Measurements from ENCODE around the gene GPATCH2L. TPM values are rescaled to one million over a fixed set of nuclear protein-coding genes. Genes with fewer than 3 reads are reported as not detected.

The GPATCH2L gene
- total RNA-seq, 4 donors from 2014 or later: 27.6 to 69.9 (median 43.0) TPM

- no peaks in the 10 kb centered on the region for H3K36me3 ChIP-seq
- TF ChIP-seq POLR2A (IDR thresholded peaks at IDR 0.05) (no peak), EP300 (IDR thresholded peaks at IDR 0.05) (no peak), CTCF (IDR thresholded peaks at IDR 0.05) (no peak), POLR2AphosphoS5 (IDR thresholded peaks at IDR 0.05) (no peak)
- no peak for DNase-seq (ENCODE audit: low spot score in 2 of 2)
- no peaks in the 10 kb centered on the region for H3K9me3 ChIP-seq
- no peak overlapping the region for H3K4me3 ChIP-seq
- no peak overlapping the region for H3K27ac ChIP-seq
- H3K27me3 ChIP-seq: peaks cover 15% of the 10 kb centered on the region
- no peaks in the 10 kb centered on the region for H3K4me1 ChIP-seq
- 39% methylated on average over 19 of the region's 22 CpGs for WGBS
These were observed 38.7 kb upstream of the GPATCH2L start for GRCh38 chr14:76112889-76113624.

GRCh38 chr14:76113691-76114090, 38.0 kb upstream of the GPATCH2L start:
- Histone ChIP-seq H3K9me3 (no peaks in the 10 kb centered on the region), H3K4me3 (no peak overlapping the region), H3K4me1 (no peaks in the 10 kb centered on the region), H3K36me3 (no peaks in the 10 kb centered on the region), H3K27me3 (peaks cover 15% of the 10 kb centered on the region), H3K27ac (no peak overlapping the region)
- DNase-seq (ENCODE audit: low spot score in 2 of 2): no peak
- no peak for TF ChIP-seq POLR2A (IDR thresholded peaks at IDR 0.05)
- TF ChIP-seq POLR2AphosphoS5 (IDR thresholded peaks at IDR 0.05): no peak
- TF ChIP-seq CTCF (IDR thresholded peaks at IDR 0.05): no peak
- TF ChIP-seq EP300 (IDR thresholded peaks at IDR 0.05): no peak
- WGBS: 54% methylated on average over 8 of the region's 8 CpGs

- Histone ChIP-seq H3K27me3 (peaks cover 15% of the 10 kb centered on the region), H3K4me1 (no peaks in the 10 kb centered on the region), H3K36me3 (no peaks in the 10 kb centered on the region), H3K9me3 (no peaks in the 10 kb centered on the region), H3K4me3 (no peak overlapping the region), H3K27ac (no peak overlapping the region)
- no peak for TF ChIP-seq POLR2A (IDR thresholded peaks at IDR 0.05)
- DNase-seq (ENCODE audit: low spot score in 2 of 2): no peak
- WGBS: 71% methylated on average over 2 of the region's 2 CpGs
These were observed 36.7 kb upstream of the GPATCH2L start for GRCh38 chr14:76115010-76115422.

DNA sequence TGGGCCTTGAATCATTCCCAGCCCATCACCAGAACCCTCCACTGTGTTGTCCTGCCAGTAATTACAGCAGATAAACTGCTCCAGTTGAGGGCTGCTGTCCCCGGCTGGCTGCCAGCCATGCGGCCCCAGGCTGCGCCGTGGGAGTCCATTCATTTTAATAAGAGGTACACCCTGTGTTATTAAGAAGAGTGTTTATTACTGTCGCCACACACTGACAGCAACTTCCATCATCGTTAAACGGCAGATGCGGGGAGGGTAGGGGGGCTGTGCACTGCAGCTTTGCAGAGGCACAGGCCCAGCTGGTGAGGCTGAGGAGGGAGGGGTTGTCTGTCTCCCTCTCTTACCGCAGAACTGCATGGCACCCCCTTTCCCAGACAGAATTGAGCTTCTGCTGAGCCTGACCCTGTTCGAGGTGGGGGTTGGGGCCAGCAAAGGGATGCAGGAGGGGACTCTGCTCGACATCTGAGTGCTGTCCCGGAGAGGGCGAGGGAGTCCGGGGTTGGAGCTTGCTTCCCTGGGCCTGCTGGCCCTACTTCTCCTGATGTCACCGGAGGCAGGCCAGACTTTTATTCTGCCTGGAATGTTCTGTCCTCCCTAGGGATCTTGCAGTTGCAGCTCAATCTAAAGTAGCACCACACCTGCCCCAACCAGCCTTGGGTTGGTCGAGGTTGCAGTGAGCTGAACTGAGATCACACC, 33.8 kb upstream of the GPATCH2L start:
- Histone ChIP-seq H3K27ac (no peak overlapping the region), H3K27me3 (peaks cover 14% of the 10 kb centered on the region), H3K36me3 (no peaks in the 10 kb centered on the region), H3K9me3 (no peaks in the 10 kb centered on the region), H3K4me3 (no peak overlapping the region), H3K4me1 (no peaks in the 10 kb centered on the region)
- no peak for DNase-seq (ENCODE audit: low spot score in 2 of 2)
- TF ChIP-seq POLR2A (IDR thresholded peaks at IDR 0.05): no peak
- TF ChIP-seq POLR2AphosphoS5 (IDR thresholded peaks at IDR 0.05): no peak
- no peak for TF ChIP-seq CTCF (IDR thresholded peaks at IDR 0.05)
- no peak for TF ChIP-seq EP300 (IDR thresholded peaks at IDR 0.05)
- 38% methylated on average over 11 of the region's 16 CpGs for WGBS

DNA sequence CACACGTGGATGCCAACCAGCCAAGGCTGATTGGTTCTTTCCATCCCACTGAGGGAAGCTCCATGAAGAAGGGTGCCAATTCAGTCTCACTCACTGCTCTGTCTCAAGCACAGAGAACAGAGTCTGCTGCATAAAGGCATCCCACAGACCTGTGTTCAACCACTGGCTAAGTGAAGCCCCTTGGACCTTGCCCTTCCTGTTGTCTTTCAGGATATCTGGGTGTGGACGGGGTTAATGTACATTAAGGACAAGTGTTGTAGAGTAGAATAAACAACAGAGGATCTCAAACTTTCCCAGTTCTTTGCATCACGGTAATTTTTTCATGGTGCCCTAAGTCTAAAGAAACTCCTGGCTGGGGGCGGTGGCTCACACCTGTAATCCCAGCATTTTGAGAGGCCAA, 33.1 kb upstream of the GPATCH2L start:
- WGBS: 82% methylated on average over 4 of the region's 4 CpGs
- DNase-seq (ENCODE audit: low spot score in 2 of 2): no peak
- Histone ChIP-seq H3K27me3 (peaks cover 7% of the 10 kb centered on the region), H3K27ac (no peak overlapping the region), H3K36me3 (no peaks in the 10 kb centered on the region), H3K4me3 (no peak overlapping the region), H3K4me1 (no peaks in the 10 kb centered on the region), H3K9me3 (no peaks in the 10 kb centered on the region)
- no peak for TF ChIP-seq POLR2AphosphoS5 (IDR thresholded peaks at IDR 0.05)
- no peak for TF ChIP-seq CTCF (IDR thresholded peaks at IDR 0.05)
- no peak for TF ChIP-seq POLR2A (IDR thresholded peaks at IDR 0.05)
- TF ChIP-seq EP300 (IDR thresholded peaks at IDR 0.05): no peak

All from suprapubic skin (tissue), 4 donors.